ENCODE measurements around the gene NEU3.
A peak's percentile ranks its signal among the peaks of the same experiment; 100 is the strongest.
"Not testable (repeated sequence)": the region's sequence is repeated elsewhere in the genome, so short reads cannot be mapped to it uniquely, and the experiment has no call there.

Gene NEU3

GRCh38 chr11:74988541-74989259 lies at the start of gene NEU3:
TSS of gene NEU3 (plus strand) at chr11:74988933. CDS start at chr11:74989061, 128 bp downstream.
- DNase-seq: peak; percentile 50

DNA sequence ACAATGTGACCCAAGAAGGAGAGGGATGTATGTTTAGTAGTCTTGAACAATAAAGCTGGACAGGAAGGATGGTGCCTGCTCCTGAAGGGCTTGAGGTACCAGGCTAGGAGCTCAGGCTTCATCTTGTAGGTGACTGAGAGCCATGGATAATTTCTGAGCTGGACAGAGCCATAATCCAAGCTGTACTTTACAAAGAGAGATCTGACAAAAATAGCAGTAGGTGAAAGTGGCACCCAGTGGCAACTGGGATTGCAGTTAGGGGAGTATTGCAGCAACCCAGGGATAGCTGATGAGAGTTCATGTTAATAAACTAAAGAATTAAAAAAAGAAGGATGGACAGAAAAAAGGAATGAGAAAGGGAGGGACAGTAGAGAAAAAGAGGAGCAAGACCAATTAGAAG lies 47.2 kb upstream of the NEU3 start:
- no peak for DNase-seq

GRCh38 chr11:74942073-74942759 lies 46.5 kb upstream of the NEU3 start:
- no peak for DNase-seq

DNA sequence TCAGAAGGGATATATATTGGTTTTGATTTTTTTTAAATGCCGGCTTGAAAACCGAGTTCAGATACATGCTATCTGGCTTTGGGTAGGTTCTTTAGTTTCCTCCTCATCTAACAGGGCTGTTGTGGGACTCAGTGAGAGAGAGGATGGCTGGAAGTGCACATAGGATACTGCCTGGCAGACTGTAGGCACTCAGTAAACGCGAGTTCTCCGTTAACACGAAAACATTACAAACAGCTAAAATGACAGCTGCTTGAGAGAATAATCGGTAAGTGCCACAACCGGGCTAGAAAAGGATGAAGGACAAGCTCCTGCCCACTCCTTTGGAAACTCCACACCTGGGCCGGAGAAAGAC lies 40.2 kb upstream of the NEU3 start:
- DNase-seq: no peak

GRCh38 chr11:74948898-74949752 lies 39.6 kb upstream of the NEU3 start, which contains the start of the genes SPCS2 and XRRA1:
TSS of gene SPCS2 (plus strand) at chr11:74949266. CDS start at chr11:74949286, 20 bp downstream.
TSS of gene XRRA1 (minus strand) at chr11:74949091. CDS start at chr11:74940878, 8,213 bp downstream.
- DNase-seq: peak; percentile 80

DNA sequence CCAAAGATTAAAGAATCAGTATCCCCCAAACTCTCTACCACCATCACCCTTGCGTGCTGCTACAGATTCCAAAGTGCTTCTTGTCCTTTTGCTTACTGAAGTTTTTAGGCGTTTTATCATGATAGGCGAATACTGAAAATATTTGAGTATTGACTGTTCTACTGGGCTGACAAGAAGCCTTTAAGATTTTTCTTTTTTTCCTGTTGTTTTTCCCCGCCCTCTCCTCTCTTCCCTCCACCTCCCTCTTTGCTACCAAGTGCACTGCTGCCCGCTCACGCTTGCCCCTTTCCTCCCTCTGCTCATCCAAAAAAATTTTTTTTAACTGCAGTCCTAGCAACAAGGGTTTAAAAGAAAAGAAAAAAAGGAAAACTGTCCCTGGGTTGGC lies 39.0 kb upstream of the NEU3 start:
- DNase-seq: no peak

DNA sequence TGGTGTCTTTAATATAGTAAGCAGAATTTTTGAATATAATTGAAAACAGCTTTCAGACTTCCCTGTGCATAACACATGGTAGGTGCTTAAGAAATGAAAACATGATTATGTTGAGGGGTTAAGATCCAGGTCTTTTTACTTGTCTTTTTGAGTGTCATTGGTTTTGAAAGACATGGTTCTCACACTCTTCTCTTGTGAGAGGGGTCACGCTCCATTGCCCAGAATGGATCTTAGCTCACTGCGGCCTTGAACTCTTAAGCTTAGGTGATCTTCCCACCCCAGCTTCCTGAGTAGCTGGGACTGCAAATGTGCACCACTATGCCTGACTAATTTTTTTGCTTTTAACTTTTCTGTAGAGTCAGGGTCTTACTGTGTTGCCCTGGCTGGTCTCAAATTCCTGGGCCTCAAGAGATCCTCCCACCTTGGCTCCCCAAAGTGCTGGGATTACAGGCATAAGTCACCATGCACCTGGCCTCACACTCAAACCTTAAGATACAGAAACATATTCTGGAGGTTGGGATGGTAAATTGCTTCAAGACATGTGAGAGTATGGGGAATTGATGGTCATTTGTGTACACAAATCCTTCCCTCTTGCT lies 38.3 kb upstream of the NEU3 start:
- no peak for DNase-seq

- DNase-seq: no peak
These were observed 37.5 kb upstream of the NEU3 start for GRCh38 chr11:74951226-74951625.

DNA sequence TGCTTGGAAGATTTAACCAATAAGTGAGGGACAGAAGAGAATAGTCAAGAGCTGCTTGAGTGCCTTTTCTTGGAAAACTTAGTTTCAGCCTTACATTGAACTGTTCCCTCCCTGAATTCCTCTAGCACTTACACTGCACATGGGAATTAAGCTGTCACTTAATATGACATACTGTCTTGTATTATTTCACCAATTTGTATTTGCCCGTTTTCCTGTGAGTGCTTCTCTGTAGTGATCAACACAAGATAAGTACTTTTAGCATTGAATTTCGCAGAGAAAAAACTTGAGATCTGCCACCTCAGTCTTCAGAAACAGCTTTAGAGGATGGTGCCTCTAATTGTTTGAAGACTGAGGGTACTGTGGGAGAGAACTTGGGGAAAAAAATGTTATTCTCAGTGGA lies 36.0 kb upstream of the NEU3 start:
- no peak for DNase-seq

DNA sequence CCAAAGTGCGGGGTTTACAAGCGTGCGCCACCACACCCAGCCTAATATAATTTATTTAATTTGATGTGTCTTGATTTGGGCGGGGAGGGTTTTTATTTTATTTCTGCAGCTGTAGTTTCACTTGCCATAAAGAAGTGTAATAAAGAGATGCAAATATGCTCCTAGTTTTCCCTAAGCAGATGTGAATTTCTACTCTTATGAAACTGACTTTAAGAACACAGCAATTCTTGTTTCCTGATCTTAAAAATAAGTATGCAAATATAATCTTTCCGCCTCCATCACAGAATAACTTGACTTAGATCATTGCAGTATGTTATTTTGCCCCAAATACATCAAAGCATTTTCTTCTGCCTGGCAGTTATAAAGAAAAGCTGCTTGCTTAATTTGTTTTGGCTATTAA lies 35.3 kb upstream of the NEU3 start:
- no peak for DNase-seq

DNA sequence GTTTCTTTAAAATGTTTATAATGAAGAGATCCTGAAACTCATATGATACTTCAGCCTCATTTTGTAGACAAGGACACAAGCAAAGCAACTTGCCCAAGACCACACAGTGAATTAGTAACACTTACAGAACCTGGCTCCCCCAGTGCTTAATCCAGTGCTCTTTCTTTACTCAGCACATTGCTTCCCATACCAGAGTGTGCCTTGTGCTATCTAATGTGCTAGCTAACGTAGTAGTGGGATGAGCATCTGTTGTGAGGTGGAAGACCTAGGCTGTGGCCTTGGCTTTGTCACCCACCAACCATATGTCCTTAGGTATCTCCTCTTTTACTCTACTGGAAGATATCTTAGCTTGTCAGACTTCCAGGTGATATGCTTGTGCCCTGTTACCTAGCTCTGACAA lies 34.5 kb upstream of the NEU3 start:
- DNase-seq: no peak

DNA sequence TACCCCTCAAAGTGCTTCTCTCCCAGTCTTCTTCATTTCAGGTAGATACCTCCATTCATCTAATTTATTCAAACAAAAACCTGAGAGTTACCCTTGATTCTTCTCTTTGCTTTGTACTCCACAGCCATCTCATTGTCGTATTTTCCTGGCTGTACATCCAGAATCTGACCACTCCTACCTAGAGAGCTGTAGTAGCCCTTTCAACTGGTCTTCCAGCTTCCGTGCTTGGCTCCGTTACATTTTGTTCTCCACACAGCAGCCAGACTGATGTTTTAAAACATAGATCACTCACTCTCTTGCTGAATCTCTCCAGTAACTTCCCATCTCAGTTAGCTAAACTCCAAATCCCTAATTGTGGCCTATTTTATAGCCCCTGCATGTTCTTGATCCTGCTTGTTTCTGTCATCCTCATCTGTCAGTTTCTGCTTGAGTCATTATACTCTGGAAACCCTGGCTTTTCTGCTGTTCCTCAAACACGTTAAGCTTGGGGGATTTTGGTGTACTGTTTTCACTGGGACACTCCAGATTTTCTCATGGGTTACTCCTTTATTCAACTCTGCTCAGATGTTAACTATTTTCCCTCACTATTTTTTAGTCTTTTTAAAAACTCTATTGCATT lies 32.2 kb upstream of the NEU3 start:
- DNase-seq: no peak

GRCh38 chr11:74957937-74958629 lies 30.6 kb upstream of the NEU3 start:
- DNase-seq: no peak

GRCh38 chr11:74960128-74960527 lies 28.6 kb upstream of the NEU3 start:
- not testable (repeated sequence) for DNase-seq

DNA sequence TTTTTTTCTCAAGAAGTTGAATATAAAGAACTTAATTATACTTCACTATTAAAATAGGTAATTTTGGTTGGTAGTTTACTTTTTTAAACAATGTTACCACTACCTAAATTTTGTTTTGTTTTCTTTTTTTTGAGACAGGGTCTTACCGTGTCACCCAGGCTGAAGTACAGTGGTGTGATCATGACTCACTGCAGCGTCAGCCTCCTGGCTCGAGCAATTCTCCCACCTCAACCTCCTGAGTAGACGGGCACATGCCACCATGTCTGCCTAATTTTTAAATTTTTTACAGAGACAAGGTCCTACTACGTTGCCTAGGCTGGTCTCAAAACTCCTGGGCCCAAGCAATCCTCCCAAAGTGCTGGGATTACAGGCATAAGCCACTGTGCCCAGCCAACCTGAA lies 22.1 kb upstream of the NEU3 start:
- no peak for DNase-seq

DNA sequence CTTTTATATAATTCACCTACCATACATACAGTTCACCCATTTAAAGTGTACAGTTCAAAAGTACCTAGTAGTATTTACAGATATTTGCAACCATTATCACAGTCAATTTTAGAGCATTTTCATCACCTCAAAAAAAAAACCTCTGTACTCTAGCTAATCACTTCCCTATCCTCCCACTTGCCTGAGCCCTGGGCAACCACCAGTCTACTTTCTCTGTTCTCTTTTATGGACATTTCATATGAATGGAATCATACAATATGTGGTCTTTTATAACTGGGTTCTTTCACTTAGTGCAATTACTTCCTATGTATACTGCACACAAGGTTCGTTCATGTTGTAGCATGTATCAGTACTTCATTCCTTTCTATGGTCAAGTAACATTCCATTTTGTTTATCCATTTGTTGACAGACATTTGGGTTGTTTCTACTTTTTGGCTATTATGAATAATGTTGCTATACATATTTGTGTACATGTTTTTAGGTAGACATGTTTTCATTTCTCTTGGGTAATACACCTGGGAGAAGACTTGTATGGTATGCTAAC lies 17.8 kb upstream of the NEU3 start:
- no peak for DNase-seq

DNA sequence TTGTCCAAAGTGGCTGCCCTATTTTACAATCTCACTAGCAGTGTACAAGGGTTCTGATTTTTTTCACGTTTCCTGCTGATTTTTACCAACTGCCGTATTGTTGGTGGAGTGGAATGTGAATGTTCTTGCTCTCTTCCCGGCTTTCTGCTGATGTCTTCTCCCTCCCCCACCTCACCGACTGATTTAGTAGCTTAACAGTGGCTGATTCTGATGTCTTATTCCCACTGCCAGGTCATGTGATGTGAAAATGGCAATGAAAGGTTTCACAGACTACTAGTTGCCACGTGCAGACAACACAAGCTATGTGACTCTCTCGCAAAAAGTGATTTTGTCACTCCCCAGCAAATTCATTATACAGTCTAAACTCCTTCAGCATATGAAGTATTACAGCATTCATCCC lies 17.3 kb upstream of the NEU3 start:
- no peak for DNase-seq

DNA sequence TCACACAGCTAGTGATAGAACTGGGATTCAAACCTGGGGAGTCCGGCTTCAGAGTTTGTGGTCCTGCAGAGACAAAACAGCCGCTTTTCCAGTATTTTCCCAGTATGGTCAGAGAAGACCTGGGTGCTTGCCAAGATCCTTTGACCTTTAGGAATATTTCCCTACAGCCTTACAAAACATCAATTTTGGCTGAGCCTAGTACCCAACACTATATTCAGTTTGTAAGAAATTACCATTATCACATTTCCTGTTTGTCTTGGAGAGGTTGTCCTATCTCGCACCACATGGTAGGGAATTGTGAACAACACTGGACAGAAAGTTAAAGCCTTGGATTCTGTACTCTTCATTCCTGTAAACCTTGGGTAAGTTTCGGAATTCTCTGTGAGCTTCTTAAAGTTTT lies 10.7 kb upstream of the NEU3 start:
- DNase-seq: no peak

DNA sequence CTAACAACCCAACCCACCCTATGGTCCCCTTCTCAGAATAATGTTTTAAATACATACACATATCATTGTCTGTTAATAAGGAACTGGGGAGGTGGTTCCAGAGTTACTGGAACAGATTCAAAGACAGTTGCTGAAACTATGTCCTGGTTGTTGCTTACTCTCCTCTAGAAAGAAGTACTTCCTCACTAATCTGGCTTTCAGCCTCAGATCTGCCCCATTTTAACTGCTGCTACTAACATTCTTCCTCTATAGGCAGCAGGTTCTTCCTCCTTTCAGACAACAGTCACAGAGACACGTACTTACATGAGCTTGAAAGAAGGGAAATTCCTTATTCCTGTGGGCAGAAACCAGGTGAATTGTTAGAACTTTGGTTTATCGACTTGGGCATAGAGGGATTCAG lies 8.1 kb upstream of the NEU3 start:
- DNase-seq: no peak

DNA sequence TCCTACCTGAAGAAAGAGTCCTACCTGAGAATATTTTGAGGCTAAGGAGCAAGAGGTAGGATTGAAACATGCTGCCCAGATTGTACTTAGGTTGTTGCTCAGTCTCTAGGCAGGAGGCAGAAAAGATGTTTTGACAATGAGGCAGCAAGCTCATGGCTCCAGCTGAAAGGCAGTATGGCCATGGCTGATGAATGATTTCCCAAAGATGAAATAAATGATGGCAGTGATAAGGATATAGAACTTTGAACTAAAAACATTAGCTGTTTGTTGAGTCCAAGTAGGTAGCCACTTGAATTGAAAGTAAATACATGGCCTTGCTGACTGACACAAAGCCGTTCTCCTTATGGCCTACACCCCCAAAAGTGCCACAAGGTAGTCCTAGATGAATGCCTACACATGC lies 6.8 kb upstream of the NEU3 start:
- no peak for DNase-seq

DNA sequence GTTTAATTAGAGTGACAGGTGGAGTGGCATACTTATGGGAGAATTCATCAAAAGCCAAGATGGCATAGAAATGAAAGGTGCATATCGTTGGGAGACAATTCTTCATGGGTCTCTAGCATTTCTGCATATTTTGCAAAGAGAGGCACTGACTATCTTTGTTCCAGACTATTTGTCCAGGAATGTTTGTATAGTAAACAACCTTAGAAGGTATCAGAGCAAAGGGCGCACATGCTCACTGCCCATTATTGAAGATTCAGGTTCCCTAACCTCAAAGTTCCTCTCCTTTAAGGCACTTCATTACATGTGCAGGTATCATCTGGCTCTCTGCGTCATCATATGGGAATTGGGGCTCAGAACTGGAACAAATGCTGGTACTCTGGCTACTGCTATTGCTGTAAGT lies 4.7 kb upstream of the NEU3 start:
- no peak for DNase-seq

- no peak for DNase-seq
These were observed 4.0 kb upstream of the NEU3 start for GRCh38 chr11:74984730-74985129.

Measured in NCI-H187 treated with DMSO at 0.1 percent for 48 hours (cell line).